Duodenal mucosa (tissue), 2 donors: ENCODE measurements around the gene COPE.

Experiments used
- H3K27ac ChIP-seq: one replicate; pipeline ENCODE4 v1.7.0; 2013; ENCODE audit warnings: low read depth, low read length
- H3K27me3 ChIP-seq, 2 donors: one replicate each; pipeline ENCODE4 v1.7.0; 2013; ENCODE audit warnings: low read length in 2 of 2, control low read depth in 1 of 2; ENCODE audit not compliant: insufficient read depth in 2 of 2, control insufficient read depth in 1 of 2
- H3K36me3 ChIP-seq, 2 donors: one replicate each; pipeline ENCODE4 v1.7.0; 2013; ENCODE audit warnings: low read length in 2 of 2, control low read depth in 1 of 2; ENCODE audit not compliant: insufficient read depth in 2 of 2, control insufficient read depth in 1 of 2
- H3K4me1 ChIP-seq, 2 donors: one replicate each; pipeline ENCODE4 v1.7.0; 2013; ENCODE audit warnings: low read length in 2 of 2, control low read depth in 1 of 2; ENCODE audit not compliant: insufficient read depth in 2 of 2, control insufficient read depth in 1 of 2
- H3K4me3 ChIP-seq, 2 donors: one replicate each; pipeline ENCODE4 v1.7.0; 2013; ENCODE audit warnings: low read length in 2 of 2, low read depth in 1 of 2
- H3K9ac ChIP-seq, 2 donors: one replicate each; pipeline ENCODE4 v1.7.0; 2013; ENCODE audit warnings: low read length in 2 of 2, low read depth in 1 of 2
- H3K9me3 ChIP-seq, 2 donors: one replicate each; pipeline ENCODE4 v1.7.0; 2013; ENCODE audit warnings: low read length in 2 of 2, control low read depth in 1 of 2; ENCODE audit not compliant: control insufficient read depth in 1 of 2

COPE gene

GRCh38 chr19:18851673-18852325 lies 67.4 kb downstream of the COPE start:
- no peaks in the 10 kb centered on the region for H3K27me3 ChIP-seq
- no peaks in the 10 kb centered on the region for H3K9me3 ChIP-seq
- peaks cover 24 to 36% of the 10 kb centered on the region in 2 donors for H3K4me1 ChIP-seq
- H3K27ac ChIP-seq = no peak overlapping the region
- no peak overlapping the region for H3K9ac ChIP-seq
- H3K4me3 ChIP-seq = no peak overlapping the region
- H3K36me3 ChIP-seq = peaks cover 71 to 90% of the 10 kb centered on the region in 2 donors

- no peak overlapping the region for H3K27ac ChIP-seq
- no peaks in the 10 kb centered on the region for H3K27me3 ChIP-seq
- no peaks in the 10 kb centered on the region for H3K9me3 ChIP-seq
- H3K9ac ChIP-seq = no peak overlapping the region
- peaks cover 24 to 37% of the 10 kb centered on the region in 2 donors for H3K4me1 ChIP-seq
- H3K4me3 ChIP-seq = no peak overlapping the region
- H3K36me3 ChIP-seq = peaks cover 61 to 86% of the 10 kb centered on the region in 2 donors
These were observed 68.5 kb downstream of the COPE start for GRCh38 chr19:18850471-18851375.

- no peak overlapping the region for H3K9ac ChIP-seq
- peaks cover 54 to 84% of the 10 kb centered on the region in 2 donors for H3K36me3 ChIP-seq
- no peak overlapping the region for H3K4me3 ChIP-seq
- no peaks in the 10 kb centered on the region for H3K9me3 ChIP-seq
- H3K27ac ChIP-seq = no peak overlapping the region
- no peaks in the 10 kb centered on the region for H3K27me3 ChIP-seq
- H3K4me1 ChIP-seq = peaks cover 24 to 40% of the 10 kb centered on the region in 2 donors
These were observed 69.3 kb downstream of the COPE start for GRCh38 chr19:18849838-18850400.
